ENCODE data around the gene CCDC88C. TPM values are rescaled to one million over a fixed set of nuclear protein-coding genes. Genes with fewer than 3 reads are reported as not detected.
"Not testable (repeated sequence)": the region's sequence is repeated elsewhere in the genome, so short reads cannot be mapped to it uniquely, and the experiment has no call there.

CCDC88C gene
- total RNA-seq, 2 donors from 2014 or later, result 103 to 175 TPM

GRCh38 chr14:91269076-91269991, 148.3 kb downstream of the CCDC88C start:
- H3K27me3 Mint-ChIP-seq, result no peaks in the 10 kb centered on the region
- DNase-seq (ENCODE audit: low spot score) (no peak), ATAC-seq (no peak)

GRCh38 chr14:91267965-91268437, 149.6 kb downstream of the CCDC88C start:
- H3K9me3 Mint-ChIP-seq, result no peaks in the 10 kb centered on the region
- no peaks in the 10 kb centered on the region for H3K27me3 Mint-ChIP-seq
- no peak for DNase-seq (ENCODE audit: low spot score)
- peaks cover 5% of the 10 kb centered on the region for H3K36me3 Mint-ChIP-seq
- no peak for ATAC-seq
- no peak overlapping the region for H3K4me3 Mint-ChIP-seq
- peaks cover 37 to 45% of the 10 kb centered on the region in 2 donors for H3K4me1 Mint-ChIP-seq (ENCODE audit: low read depth in 2 of 2)
- H3K27ac Mint-ChIP-seq, result peak overlapping the region; percentile 31 to 34

More at GRCh38 chr14:91269076-91269991, 148.3 kb downstream of the CCDC88C start:
- Mint-ChIP-seq H3K27ac (peak overlapping the region; percentile 31 to 34), H3K4me1 (ENCODE audit: low read depth in 2 of 2) (peaks cover 26 to 34% of the 10 kb centered on the region in 2 donors), H3K4me3 (no peak overlapping the region), H3K9me3 (no peaks in the 10 kb centered on the region), H3K36me3 (peaks cover 5% of the 10 kb centered on the region)

- H3K27ac Mint-ChIP-seq, result peak overlapping the region; percentile 5 to 45
- H3K27me3 Mint-ChIP-seq, result not testable (repeated sequence)
Observed at GRCh38 chr14:91266276-91266675, 151.3 kb downstream of the CCDC88C start.

GRCh38 chr14:91265404-91265803, 152.2 kb downstream of the CCDC88C start:
- Mint-ChIP-seq H3K4me1 (ENCODE audit: low read depth in 2 of 2) (peaks cover 51 to 64% of the 10 kb centered on the region in 2 donors), H3K27ac (peak overlapping the region; percentile 5 to 45), H3K4me3 (peak overlapping the region; percentile 32), H3K27me3 (no peaks in the 10 kb centered on the region), H3K36me3 (no peaks in the 10 kb centered on the region), H3K9me3 (no peaks in the 10 kb centered on the region)
- DNase-seq (ENCODE audit: low spot score) (no peak), ATAC-seq (no peak)

More at GRCh38 chr14:91266276-91266675, 151.3 kb downstream of the CCDC88C start:
- not testable (repeated sequence) for H3K4me3 Mint-ChIP-seq, H3K36me3 Mint-ChIP-seq, H3K9me3 Mint-ChIP-seq, ATAC-seq
- peak; percentile 10 for DNase-seq (ENCODE audit: low spot score)
- H3K4me1 Mint-ChIP-seq (ENCODE audit: low read depth in 2 of 2), result peaks cover 43 to 57% of the 10 kb centered on the region in 2 donors

- peak overlapping the region; percentile 60 for H3K4me3 Mint-ChIP-seq
- peak overlapping the region; percentile 53 to 69 for H3K27ac Mint-ChIP-seq
- ATAC-seq, result peak; percentile 77 to 82
- H3K36me3 Mint-ChIP-seq, result no peaks in the 10 kb centered on the region
- no peaks in the 10 kb centered on the region for H3K27me3 Mint-ChIP-seq
- peaks cover 55 to 68% of the 10 kb centered on the region in 2 donors for H3K4me1 Mint-ChIP-seq (ENCODE audit: low read depth in 2 of 2)
- DNase-seq (ENCODE audit: low spot score), result peak; percentile 75
- H3K9me3 Mint-ChIP-seq, result no peaks in the 10 kb centered on the region
Observed at GRCh38 chr14:91264151-91265150, 153.2 kb downstream of the CCDC88C start.

- no peaks in the 10 kb centered on the region for H3K27me3 Mint-ChIP-seq
- peak overlapping the region; percentile 60 for H3K4me3 Mint-ChIP-seq
- DNase-seq (ENCODE audit: low spot score) (no peak), ATAC-seq (no peak)
- no peaks in the 10 kb centered on the region for H3K36me3 Mint-ChIP-seq
- no peaks in the 10 kb centered on the region for H3K9me3 Mint-ChIP-seq
- peaks cover 55 to 65% of the 10 kb centered on the region in 2 donors for H3K4me1 Mint-ChIP-seq (ENCODE audit: low read depth in 2 of 2)
- peak overlapping the region; percentile 53 to 69 for H3K27ac Mint-ChIP-seq
Observed at GRCh38 chr14:91263329-91263728, 154.3 kb downstream of the CCDC88C start.

GRCh38 chr14:91261986-91262549, 155.6 kb downstream of the CCDC88C start:
- Mint-ChIP-seq H3K36me3 (no peaks in the 10 kb centered on the region), H3K9me3 (no peaks in the 10 kb centered on the region), H3K4me1 (ENCODE audit: low read depth in 2 of 2) (peaks cover 56 to 64% of the 10 kb centered on the region in 2 donors), H3K27me3 (no peaks in the 10 kb centered on the region), H3K4me3 (no peak overlapping the region), H3K27ac (peak overlapping the region in 1 of 2 donors; percentile 36)
- no peak for DNase-seq (ENCODE audit: low spot score)
- no peak for ATAC-seq

GRCh38 chr14:91261115-91261514, 156.5 kb downstream of the CCDC88C start:
- no peaks in the 10 kb centered on the region for H3K27me3 Mint-ChIP-seq
- peaks cover 63 to 66% of the 10 kb centered on the region in 2 donors for H3K4me1 Mint-ChIP-seq (ENCODE audit: low read depth in 2 of 2)
- DNase-seq (ENCODE audit: low spot score) (peak; percentile 72), ATAC-seq (peak; percentile 86 to 92)
- peak overlapping the region; percentile 64 for H3K4me3 Mint-ChIP-seq
- H3K36me3 Mint-ChIP-seq, result no peaks in the 10 kb centered on the region
- H3K27ac Mint-ChIP-seq, result peak overlapping the region; percentile 36 to 58
- H3K9me3 Mint-ChIP-seq, result no peaks in the 10 kb centered on the region

GRCh38 chr14:91258876-91259275, 158.7 kb downstream of the CCDC88C start:
- ATAC-seq (no peak), DNase-seq (ENCODE audit: low spot score) (no peak)
- no peaks in the 10 kb centered on the region for H3K27me3 Mint-ChIP-seq
- H3K36me3 Mint-ChIP-seq, result no peaks in the 10 kb centered on the region
- H3K4me1 Mint-ChIP-seq (ENCODE audit: low read depth in 2 of 2), result peaks cover 67 to 68% of the 10 kb centered on the region in 2 donors
- no peaks in the 10 kb centered on the region for H3K9me3 Mint-ChIP-seq
- no peak overlapping the region for H3K4me3 Mint-ChIP-seq
- peak overlapping the region; percentile 6 to 26 for H3K27ac Mint-ChIP-seq

- Mint-ChIP-seq H3K27ac (peak overlapping the region; percentile 6 to 26), H3K9me3 (no peaks in the 10 kb centered on the region), H3K4me3 (no peak overlapping the region), H3K36me3 (no peaks in the 10 kb centered on the region), H3K27me3 (no peaks in the 10 kb centered on the region), H3K4me1 (ENCODE audit: low read depth in 2 of 2) (peaks cover 61% of the 10 kb centered on the region in 2 donors)
- DNase-seq (ENCODE audit: low spot score), result no peak
- no peak for ATAC-seq
Observed at GRCh38 chr14:91258011-91258618, 159.5 kb downstream of the CCDC88C start.

GRCh38 chr14:91257328-91258010, 160.2 kb downstream of the CCDC88C start:
- no peak for ATAC-seq
- H3K9me3 Mint-ChIP-seq, result no peaks in the 10 kb centered on the region
- DNase-seq (ENCODE audit: low spot score), result no peak
- H3K27ac Mint-ChIP-seq, result peak overlapping the region; percentile 6 to 26
- peaks cover 61 to 63% of the 10 kb centered on the region in 2 donors for H3K4me1 Mint-ChIP-seq (ENCODE audit: low read depth in 2 of 2)
- H3K27me3 Mint-ChIP-seq, result no peaks in the 10 kb centered on the region
- no peaks in the 10 kb centered on the region for H3K36me3 Mint-ChIP-seq
- H3K4me3 Mint-ChIP-seq, result no peak overlapping the region

GRCh38 chr14:91256661-91257060, 161.0 kb downstream of the CCDC88C start:
- H3K9me3 Mint-ChIP-seq, result no peaks in the 10 kb centered on the region
- no peaks in the 10 kb centered on the region for H3K36me3 Mint-ChIP-seq
- ATAC-seq, result no peak
- no peak overlapping the region for H3K4me3 Mint-ChIP-seq
- H3K4me1 Mint-ChIP-seq (ENCODE audit: low read depth in 2 of 2), result peaks cover 62 to 68% of the 10 kb centered on the region in 2 donors
- peak overlapping the region in 1 of 2 donors; percentile 6 for H3K27ac Mint-ChIP-seq
- no peaks in the 10 kb centered on the region for H3K27me3 Mint-ChIP-seq
- no peak for DNase-seq (ENCODE audit: low spot score)

Data from natural killer cell treated with Interleukin-12 subunit alpha and Interleukin-12 subunit beta and Interleukin-15 and Interleukin-18, amount 100 ng/mL, for 72 hours (primary cell).